Fibroblast of skin of abdomen (primary cell): ENCODE measurements around the gene ATP4B. TPM values are rescaled to one million over a fixed set of nuclear protein-coding genes. Genes with fewer than 3 reads are reported as not detected.

Experiments used
- DNase-seq: peaks from one replicate; pipeline ENCODE4 v3.0.0-alpha.2; 2013
- polyA plus RNA-seq, 2 experiments: library from polyadenylated mRNA; unstranded; fragments of 120-200 nt; gene quantifications; one replicate each; pipeline ENCODE4 v1.2.1, GENCODE V29; 2013; ENCODE audit not compliant: insufficient read length in 2 of 2

The ATP4B gene
- not detected for polyA plus RNA-seq (2013, experiment 1 of 2; ENCODE audit: insufficient read length)
- polyA plus RNA-seq (2013, experiment 2 of 2; ENCODE audit: insufficient read length): not detected

- DNase-seq: no peak
Measured at GRCh38 chr13:113657851-113658741, at the start of gene ATP4B. Gene ATP4B (minus strand): TSS chr13:113658198. CDS start chr13:113658144, 54 bp downstream.

GRCh38 chr13:113672002-113672651 is 14.1 kb upstream of the ATP4B start:
- peak; percentile 19 for DNase-seq

GRCh38 chr13:113671066-113672001 is 13.3 kb upstream of the ATP4B start:
- DNase-seq: no peak

- no peak for DNase-seq
Measured at GRCh38 chr13:113670541-113670940, 12.5 kb upstream of the ATP4B start.

GRCh38 chr13:113669755-113670341 is 11.8 kb upstream of the ATP4B start:
- no peak for DNase-seq

GRCh38 chr13:113669231-113669754 is 11.3 kb upstream of the ATP4B start:
- no peak for DNase-seq

- no peak for DNase-seq
Measured at GRCh38 chr13:113668491-113668971, 10.5 kb upstream of the ATP4B start.

GRCh38 chr13:113667771-113668490 is 9.9 kb upstream of the ATP4B start:
- no peak for DNase-seq

GRCh38 chr13:113666951-113667701 is 9.1 kb upstream of the ATP4B start, which contains the start of gene GRK1:
Gene GRK1 (plus strand): TSS chr13:113667219. CDS start chr13:113667387, 168 bp downstream.
- DNase-seq: no peak

GRCh38 chr13:113666329-113666670 is 8.3 kb upstream of the ATP4B start:
- DNase-seq: no peak

GRCh38 chr13:113665597-113666328 is 7.8 kb upstream of the ATP4B start:
- no peak for DNase-seq

GRCh38 chr13:113664751-113665596 is 7.0 kb upstream of the ATP4B start:
- no peak for DNase-seq

- no peak for DNase-seq
Measured at GRCh38 chr13:113663934-113664333, 5.9 kb upstream of the ATP4B start.

- no peak for DNase-seq
Measured at GRCh38 chr13:113661509-113661908, 3.5 kb upstream of the ATP4B start.

GRCh38 chr13:113660066-113660465 is 2.1 kb upstream of the ATP4B start:
- DNase-seq: no peak

- no peak for DNase-seq
Measured at GRCh38 chr13:113659337-113659736, 1.3 kb upstream of the ATP4B start.

GRCh38 chr13:113658836-113659235 is 838 bp upstream of the ATP4B start:
- no peak for DNase-seq
